ENCODE data around the gene KCNC3.

Gene KCNC3

GRCh38 chr19:50329146-50329925 lies at the start of gene KCNC3:
TSS of gene KCNC3 (minus strand) at chr19:50329377. CDS start at chr19:50329082, 295 bp downstream.
- peak; percentile 83 to 95 for DNase-seq (ENCODE audit: low read depth in 1 of 2, low spot score in 1 of 2)

GRCh38 chr19:50378863-50379236 lies 49.7 kb upstream of the KCNC3 start:
- no peak for DNase-seq (ENCODE audit: low read depth in 1 of 2, low spot score in 1 of 2)

- DNase-seq (ENCODE audit: low read depth in 1 of 2, low spot score in 1 of 2) = no peak
Observed at GRCh38 chr19:50378169-50378862, 49.1 kb upstream of the KCNC3 start.

- no peak for DNase-seq (ENCODE audit: low read depth in 1 of 2, low spot score in 1 of 2)
Observed at GRCh38 chr19:50377517-50377916, 48.3 kb upstream of the KCNC3 start.

- no peak for DNase-seq (ENCODE audit: low read depth in 1 of 2, low spot score in 1 of 2)
Observed at GRCh38 chr19:50377051-50377461, 47.9 kb upstream of the KCNC3 start.

GRCh38 chr19:50376166-50377050 lies 47.2 kb upstream of the KCNC3 start, which contains the start of gene NR1H2:
TSS of gene NR1H2 (plus strand) at chr19:50376457. CDS start at chr19:50377606, 1,149 bp downstream.
- DNase-seq (ENCODE audit: low read depth in 1 of 2, low spot score in 1 of 2) = peak; percentile 87 to 93

- no peak for DNase-seq (ENCODE audit: low read depth in 1 of 2, low spot score in 1 of 2)
Observed at GRCh38 chr19:50371914-50372475, 42.8 kb upstream of the KCNC3 start.

GRCh38 chr19:50368649-50369570 lies 39.7 kb upstream of the KCNC3 start:
- DNase-seq (ENCODE audit: low read depth in 1 of 2, low spot score in 1 of 2) = peak; percentile 67 to 71

- DNase-seq (ENCODE audit: low read depth in 1 of 2, low spot score in 1 of 2) = no peak
Observed at GRCh38 chr19:50365434-50366306, 36.5 kb upstream of the KCNC3 start, which contains the start of gene NAPSA. TSS of gene NAPSA (minus strand) at chr19:50365639. CDS start at chr19:50365621, 18 bp downstream.

- DNase-seq (ENCODE audit: low read depth in 1 of 2, low spot score in 1 of 2) = no peak
Observed at GRCh38 chr19:50362656-50363424, 33.7 kb upstream of the KCNC3 start.

- no peak for DNase-seq (ENCODE audit: low read depth in 1 of 2, low spot score in 1 of 2)
Observed at GRCh38 chr19:50362030-50362412, 32.8 kb upstream of the KCNC3 start.

- DNase-seq (ENCODE audit: low read depth in 1 of 2, low spot score in 1 of 2) = no peak
Observed at GRCh38 chr19:50361290-50362029, 32.3 kb upstream of the KCNC3 start.

- DNase-seq (ENCODE audit: low read depth in 1 of 2, low spot score in 1 of 2) = no peak
Observed at GRCh38 chr19:50359328-50359818, 30.2 kb upstream of the KCNC3 start.

GRCh38 chr19:50358483-50359327 lies 29.5 kb upstream of the KCNC3 start:
- peak; percentile 55 to 69 for DNase-seq (ENCODE audit: low read depth in 1 of 2, low spot score in 1 of 2)

- DNase-seq (ENCODE audit: low read depth in 1 of 2, low spot score in 1 of 2) = peak; percentile 78 to 82
Observed at GRCh38 chr19:50357178-50358100, 28.3 kb upstream of the KCNC3 start.

Data from activated CD4-positive, alpha-beta T cell treated with anti-CD3 and anti-CD28 coated beads, Interleukin-2, amount 50 U/mL, for 24 hours (primary cell).